IPS DF 19.7 (cell line): ENCODE data around the gene CIAO2A.
"Not testable (repeated sequence)": the region's sequence is repeated elsewhere in the genome, so short reads cannot be mapped to it uniquely, and the experiment has no call there.

Experiments used
- DNase-seq: peaks from one replicate; pipeline ENCODE4 v3.0.0-alpha.2; 2013; ENCODE audit warnings: low read depth, low spot score

CIAO2A gene, protein sequence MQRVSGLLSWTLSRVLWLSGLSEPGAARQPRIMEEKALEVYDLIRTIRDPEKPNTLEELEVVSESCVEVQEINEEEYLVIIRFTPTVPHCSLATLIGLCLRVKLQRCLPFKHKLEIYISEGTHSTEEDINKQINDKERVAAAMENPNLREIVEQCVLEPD

DNA sequence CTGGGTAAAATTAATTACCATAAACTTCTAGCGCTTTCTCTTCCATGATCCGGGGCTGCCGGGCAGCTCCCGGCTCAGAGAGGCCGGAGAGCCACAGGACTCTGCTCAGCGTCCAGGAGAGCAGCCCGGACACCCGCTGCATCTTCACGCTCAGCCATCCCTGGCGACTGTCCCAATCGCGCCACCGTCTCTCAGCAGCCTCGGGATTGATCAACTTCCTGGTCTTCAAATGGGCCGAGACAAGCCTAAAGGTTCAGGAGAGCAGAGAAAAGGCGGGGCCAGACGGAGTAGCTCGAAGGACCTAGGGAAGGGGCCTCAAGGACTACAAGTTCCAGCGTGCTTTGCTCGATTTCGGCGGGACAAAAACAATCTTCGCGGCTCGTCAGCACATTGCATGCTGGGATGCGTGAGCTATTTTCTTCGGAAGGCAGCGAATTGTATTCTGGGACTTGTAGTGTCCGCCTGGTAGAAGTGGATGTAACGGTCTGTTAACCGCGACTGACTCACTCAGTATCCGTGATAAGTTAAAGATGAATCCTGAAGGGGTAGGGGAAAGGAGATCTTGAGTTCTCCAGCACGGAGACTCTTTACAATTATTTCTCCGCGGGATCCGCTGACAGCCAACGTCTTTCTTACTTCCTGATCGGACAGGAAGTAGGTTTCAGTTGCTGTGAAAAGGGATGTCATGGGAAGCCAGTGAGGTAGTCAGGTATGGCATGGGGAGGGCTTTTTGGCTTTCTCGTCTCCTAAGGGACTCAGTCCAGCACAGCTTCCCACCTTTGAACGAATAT, at the start of gene CIAO2A:
TSS of gene CIAO2A (minus strand) at position 212 of the 791 bp plus-strand sequence. CDS start at position 142, 70 bp downstream.
- DNase-seq, result peak; percentile 98

DNA sequence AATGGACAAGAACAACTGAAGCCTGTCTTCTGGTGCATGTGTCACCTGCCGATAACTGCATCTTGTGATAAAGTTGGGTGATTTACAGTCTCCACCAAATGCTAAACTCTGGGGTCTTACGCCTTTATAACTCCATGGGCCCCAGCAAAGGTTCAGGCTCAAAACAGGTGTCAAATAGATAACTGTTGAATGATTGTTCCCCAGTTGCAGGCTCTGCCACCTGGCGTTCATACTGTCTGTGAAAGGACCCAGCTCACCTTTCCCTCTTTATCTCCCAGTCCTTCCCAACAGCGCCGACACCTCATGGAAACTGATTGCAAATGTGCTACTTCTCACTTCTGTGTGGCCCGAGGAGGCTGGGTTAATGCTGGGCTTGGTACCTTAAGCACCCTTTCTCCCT, 49.6 kb upstream of the CIAO2A start:
- no peak for DNase-seq

DNA sequence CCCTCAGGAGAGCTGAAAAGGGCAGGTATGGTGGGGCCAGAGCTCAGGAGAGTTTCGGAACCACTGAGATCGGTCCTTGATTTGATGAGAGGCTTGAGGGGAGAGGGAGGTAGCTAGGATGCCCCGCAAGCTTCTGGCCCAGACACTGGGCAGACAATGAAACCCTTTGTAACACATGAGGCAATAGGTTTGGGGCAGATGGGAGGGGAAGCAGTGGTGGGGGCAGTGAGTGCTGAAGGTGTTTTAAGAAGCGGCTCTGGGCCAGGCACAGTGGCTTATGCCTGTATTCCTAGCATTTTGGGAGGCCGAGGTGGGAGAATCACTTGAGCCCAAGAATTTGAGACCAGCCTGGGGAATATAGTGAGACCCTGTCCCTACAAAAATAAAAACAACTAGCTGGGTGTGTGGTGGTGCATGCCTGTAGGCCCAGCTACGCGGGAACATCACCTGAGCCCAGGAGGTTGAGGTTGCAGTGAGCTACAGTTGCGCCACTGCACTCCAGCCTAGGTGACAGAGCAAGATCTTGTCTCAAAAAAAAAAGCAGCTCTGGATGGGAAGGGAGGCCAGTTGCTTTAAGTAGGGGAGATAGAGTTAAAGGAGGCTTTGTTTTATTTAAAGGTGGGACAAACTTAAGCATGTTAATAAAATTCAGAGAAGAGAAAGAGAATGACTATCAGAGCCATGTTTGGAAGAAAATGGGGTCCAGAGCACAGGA, 48.3 kb upstream of the CIAO2A start:
- no peak for DNase-seq

DNA sequence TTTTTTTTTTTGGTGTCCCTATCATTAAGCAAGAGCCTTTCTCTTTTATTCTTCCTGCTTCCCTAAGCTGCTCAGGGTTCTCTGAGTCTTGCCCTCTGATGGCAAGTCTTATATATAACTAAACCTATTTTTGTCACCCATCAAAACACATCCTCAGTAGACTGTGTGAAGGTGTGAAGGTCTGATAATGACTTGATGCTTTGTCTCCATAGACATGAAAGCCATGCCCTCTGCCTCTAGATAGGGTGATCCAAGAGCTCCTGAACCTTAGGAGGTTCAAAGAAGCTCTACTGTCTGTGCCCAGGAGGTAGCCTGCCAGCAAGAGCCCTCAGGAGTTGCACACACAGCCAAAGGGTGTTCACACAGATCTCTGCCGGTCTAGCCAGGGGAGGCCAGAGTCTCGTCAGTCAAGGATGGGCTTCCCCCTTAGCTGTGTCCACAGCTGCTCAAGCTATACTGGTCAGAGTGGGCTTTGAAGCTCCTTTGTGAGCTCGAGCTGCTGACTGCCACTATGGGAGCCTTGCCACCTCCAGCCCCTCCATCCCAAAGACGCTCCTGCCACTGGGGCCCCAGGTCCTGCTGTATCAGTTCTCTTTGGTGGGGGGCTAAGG, 44.8 kb upstream of the CIAO2A start:
- no peak for DNase-seq

DNA sequence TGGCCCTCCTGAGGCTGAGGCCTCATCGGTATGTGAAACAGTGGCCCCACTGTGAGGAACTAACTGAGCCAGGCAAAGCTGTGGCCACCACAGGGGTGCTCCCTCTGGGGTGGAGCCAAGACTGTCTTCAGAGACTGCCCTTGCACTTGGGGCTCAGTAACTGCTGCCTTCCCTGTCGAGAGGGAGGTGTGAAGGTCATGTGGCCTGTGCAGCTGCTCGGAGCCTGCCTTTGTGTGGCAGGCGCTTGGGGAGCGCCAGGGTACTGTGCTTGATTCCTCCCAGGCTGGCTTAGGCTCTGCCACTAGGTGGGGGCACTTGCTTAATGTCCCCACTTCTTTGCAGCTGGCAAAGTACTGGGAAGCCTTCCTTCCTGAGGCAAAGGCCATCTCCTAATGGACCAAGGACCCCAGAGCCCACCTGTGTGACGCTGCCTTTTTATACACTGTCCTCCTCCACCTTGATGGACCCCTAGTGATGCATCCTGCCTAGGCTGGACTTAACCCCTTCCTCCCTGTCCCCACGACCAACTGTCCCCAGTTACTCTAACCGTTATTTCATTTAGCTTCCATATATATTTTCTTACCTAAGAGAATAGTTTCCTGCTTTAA, 43.7 kb upstream of the CIAO2A start:
- no peak for DNase-seq

GRCh38 chr15:64136347-64136746, 42.7 kb upstream of the CIAO2A start:
- DNase-seq, result no peak

GRCh38 chr15:64134345-64134829, 40.7 kb upstream of the CIAO2A start:
- DNase-seq, result no peak

DNA sequence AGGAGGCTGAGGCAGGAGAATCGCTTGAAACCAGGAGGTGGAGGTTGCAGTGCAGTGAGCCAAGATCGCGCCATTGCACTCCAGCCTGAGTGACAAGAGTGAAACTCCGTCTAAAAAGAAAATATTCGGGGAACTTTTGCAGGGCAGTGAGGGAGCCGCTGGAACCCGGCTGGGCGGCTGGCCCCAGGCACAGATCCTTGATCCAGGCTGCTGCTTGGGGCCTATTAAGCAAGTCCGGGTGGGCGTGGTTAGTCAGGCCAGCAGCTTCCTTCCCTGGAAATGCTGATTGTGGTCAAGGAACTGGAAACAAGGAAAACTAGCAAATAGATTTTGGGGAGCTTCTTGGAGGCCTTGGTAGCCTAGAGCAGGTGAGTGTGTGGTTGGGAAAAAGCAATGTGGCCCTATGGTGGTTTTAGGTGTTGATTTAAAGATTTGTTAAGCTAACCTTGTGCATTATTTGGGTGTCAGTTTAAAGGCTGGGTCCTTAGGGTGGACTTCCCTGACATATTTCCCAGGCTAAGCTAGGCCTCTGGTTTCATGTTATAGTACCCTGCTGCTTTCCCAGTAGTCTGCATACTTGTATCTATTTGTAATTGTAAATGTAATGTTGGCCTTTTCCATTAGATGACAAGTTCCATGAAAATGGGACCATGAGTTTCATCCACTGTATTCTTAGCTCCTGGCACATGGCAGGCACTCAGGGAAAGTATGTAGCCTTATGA, 40.1 kb upstream of the CIAO2A start:
- DNase-seq, result no peak

DNA sequence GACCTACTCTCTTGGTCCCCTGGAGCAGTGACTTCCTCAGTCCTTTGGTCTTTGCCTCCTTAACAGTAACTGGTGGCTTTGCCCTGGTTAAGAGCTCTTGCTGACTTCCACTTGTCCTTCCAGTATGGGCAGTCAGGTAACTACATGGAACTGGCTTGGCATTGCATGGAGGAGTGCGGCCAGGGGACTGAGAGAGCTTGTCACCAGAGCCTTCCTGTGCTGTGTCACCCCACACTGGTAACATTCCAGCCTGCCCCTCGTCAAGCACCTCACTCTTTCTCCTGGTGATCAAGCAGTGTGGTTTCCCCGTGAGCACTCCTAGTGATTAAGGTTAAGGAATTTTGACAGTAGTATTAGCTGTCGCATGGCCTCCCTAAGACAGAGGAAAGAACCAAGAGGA, 38.6 kb upstream of the CIAO2A start:
- no peak for DNase-seq

DNA sequence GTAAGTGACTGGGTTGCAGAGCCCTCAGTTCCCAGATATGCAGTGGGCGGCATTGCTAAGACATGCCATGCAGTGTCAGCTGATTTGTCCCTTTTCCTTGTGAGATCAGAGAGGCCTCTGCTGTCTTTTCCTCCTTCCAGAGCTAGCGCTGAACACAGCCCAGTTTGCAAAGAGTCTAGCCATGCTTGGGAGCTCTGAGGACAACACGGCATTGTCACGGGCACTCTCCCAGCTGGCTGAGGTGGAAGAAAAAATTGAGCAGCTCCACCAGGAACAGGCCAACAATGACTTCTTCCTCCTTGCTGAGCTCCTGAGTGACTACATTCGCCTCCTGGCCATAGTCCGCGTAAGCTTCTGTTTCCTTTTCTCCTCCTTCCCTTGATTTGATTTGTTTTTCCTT, 37.9 kb upstream of the CIAO2A start:
- no peak for DNase-seq

- DNase-seq, result no peak
These were observed 36.5 kb upstream of the CIAO2A start for GRCh38 chr15:64130159-64130558.

DNA sequence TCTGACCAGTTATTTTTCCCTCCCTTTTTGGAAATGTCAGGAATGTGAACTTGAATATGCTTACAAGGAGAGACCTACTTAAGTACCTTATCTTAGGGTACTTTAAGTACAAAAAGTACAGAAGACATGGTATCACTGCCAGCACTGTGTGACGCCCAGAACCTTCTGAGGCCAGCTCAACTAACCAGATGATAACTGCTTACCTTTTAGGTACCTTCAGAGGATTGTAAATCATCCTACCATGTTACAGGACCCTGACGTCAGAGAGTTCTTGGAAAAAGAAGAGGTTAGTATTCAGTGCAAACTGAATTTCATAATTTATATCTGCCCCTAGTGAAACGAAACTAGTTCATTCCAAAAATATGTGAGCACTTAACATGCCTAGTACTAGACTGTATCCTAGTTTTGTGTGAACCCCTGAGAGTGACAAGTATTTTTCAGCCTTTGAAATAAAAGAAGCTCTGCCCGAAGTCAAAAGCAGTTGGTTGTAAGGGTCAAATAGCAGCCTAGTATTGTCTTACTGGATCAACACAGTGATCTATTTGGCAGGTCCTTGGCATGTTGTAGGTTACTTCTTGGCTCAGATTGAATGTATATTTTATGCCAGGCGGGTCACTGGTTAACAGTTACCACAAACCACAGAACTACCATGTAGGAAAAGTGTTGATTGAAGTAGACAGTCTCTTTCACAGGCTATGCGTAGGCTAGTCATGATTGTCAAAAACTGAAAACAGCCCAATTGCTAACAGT, 34.1 kb upstream of the CIAO2A start:
- no peak for DNase-seq

GRCh38 chr15:64125978-64126377, 32.3 kb upstream of the CIAO2A start:
- no peak for DNase-seq

GRCh38 chr15:64122936-64123351, 29.3 kb upstream of the CIAO2A start:
- DNase-seq, result no peak

- no peak for DNase-seq
These were observed 28.8 kb upstream of the CIAO2A start for GRCh38 chr15:64122444-64122843.

DNA sequence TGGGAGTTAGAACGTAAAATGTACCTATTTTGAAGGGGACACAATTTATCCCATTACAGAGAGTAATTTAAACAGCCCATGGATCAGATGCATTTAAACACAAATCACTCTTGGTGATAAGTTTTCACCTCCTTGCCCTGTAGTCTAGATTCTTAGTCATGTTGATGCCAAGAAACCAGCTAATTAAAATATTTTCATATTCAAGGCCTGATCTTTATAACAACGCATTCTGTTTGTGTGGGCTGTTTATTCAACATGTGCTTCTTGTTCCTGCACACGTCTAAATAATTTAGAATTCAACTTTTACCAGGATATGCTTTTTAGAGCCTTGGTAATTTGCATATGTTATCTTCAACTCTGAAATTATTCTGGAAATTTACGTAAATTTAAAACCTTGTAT, 28.0 kb upstream of the CIAO2A start:
- DNase-seq, result no peak

DNA sequence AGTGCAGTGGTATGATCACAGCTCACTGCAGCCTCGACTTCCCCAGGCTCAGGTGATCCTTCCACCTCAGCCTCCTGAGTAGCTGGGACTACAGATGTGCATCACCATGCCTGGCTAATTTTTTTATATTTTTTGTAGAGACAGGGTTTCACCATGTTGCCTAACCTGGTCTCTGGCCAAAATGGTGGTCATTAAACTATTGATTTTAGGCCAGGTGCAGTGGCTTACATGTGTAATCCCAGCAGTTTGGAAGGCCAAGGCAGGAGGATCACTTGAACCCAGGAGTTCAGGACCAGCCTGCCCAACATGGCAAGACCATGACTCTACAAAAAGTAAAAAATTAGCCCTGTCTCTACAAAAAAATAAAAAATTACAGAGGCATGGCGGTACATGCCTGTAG, 26.7 kb upstream of the CIAO2A start:
- not testable (repeated sequence) for DNase-seq

DNA sequence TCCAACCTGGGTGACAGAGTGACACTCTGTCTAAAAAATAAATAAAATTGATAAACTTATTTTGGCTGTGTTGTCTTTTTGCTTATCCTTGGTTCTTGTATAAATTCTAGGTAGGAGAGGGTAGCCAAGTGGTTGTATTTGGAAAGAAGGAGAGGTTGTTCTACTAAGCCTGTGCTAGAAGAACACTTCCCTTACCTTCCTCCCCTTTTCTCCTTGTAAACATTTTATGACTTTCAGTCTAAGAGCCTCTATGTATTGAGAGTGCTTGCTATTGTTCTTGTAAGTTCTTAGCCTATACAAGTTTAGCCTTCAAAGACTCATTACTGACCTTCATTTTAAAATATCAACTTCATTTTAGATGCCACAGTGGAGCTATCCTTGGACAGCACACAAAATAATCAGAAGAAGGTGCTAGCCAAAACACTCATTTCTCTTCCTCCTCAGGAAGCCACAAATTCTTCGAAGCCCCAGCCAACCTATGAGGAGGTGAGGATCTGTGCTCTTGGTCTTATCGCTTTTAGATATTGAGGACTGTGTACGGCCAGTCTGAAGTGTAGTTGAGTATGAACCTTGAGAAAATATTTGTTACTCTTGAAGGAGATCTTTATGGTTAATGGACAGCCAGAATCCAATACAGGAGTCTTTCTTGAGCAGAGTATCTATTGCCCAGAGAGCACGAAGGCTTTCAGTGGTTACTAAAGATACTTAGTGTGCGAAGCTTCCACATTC, 24.3 kb upstream of the CIAO2A start:
- no peak for DNase-seq

DNA sequence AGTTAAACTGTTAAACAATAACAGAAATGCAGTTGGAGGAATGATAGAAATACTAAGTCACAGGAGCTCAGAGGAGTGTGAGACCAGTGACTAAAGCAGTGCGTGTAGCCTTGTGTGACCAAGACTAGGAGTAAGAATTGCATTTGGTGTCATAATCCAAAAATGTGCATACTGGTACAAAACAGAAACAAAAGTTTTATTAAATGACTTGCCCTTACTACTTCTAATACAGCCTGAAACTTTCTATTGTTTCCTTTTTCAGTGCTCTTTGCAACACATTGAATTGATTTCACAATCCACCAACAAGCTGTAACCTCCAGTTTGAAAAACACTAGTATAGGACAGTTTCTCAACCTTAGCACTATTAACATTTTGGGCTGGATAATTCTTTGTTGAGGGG, 19.3 kb upstream of the CIAO2A start:
- DNase-seq, result no peak
